Measurements from ENCODE around the gene IL1R1.
A peak's percentile ranks its signal among the peaks of the same experiment; 100 is the strongest.
"Not testable (repeated sequence)": the region's sequence is repeated elsewhere in the genome, so short reads cannot be mapped to it uniquely, and the experiment has no call there.

The IL1R1 gene

DNA sequence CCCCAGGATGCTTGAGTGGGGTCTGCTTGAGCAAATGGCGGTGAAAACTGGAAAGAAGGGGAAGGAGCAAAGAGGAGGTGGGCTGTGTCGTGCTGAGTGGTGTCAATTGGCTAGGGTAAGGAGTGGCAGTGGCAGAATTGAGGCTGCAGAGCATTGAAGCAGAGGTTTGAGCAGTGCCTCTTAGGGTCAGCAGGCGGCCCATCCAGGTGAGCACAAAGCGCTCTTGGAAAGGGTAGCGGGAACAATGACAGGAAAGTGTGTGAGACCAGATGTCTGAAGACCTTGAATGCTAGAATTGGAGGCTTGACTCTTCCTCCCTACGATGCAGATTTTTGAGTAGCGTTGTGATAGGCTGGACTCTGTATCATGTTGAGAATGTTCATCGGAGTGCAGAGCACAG, 39.3 kb upstream of the IL1R1 start:
- H3K4me1 Mint-ChIP-seq = peaks cover 41% of the 10 kb centered on the region
- H3K9me3 Mint-ChIP-seq = peaks cover 7% of the 10 kb centered on the region
- peaks cover 3% of the 10 kb centered on the region for H3K27me3 Mint-ChIP-seq (ENCODE audit: low read depth, poor library complexity)
- TF ChIP-seq, protein P1, sequence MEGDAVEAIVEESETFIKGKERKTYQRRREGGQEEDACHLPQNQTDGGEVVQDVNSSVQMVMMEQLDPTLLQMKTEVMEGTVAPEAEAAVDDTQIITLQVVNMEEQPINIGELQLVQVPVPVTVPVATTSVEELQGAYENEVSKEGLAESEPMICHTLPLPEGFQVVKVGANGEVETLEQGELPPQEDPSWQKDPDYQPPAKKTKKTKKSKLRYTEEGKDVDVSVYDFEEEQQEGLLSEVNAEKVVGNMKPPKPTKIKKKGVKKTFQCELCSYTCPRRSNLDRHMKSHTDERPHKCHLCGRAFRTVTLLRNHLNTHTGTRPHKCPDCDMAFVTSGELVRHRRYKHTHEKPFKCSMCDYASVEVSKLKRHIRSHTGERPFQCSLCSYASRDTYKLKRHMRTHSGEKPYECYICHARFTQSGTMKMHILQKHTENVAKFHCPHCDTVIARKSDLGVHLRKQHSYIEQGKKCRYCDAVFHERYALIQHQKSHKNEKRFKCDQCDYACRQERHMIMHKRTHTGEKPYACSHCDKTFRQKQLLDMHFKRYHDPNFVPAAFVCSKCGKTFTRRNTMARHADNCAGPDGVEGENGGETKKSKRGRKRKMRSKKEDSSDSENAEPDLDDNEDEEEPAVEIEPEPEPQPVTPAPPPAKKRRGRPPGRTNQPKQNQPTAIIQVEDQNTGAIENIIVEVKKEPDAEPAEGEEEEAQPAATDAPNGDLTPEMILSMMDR (IDR thresholded peaks at IDR 0.05) = no peak
- H3K4me3 Mint-ChIP-seq = no peak overlapping the region
- H3K36me3 Mint-ChIP-seq (ENCODE audit: low read depth) = peaks cover 7% of the 10 kb centered on the region
- H3K27ac Mint-ChIP-seq = peak overlapping the region; percentile 10
- no peak for DNase-seq

DNA sequence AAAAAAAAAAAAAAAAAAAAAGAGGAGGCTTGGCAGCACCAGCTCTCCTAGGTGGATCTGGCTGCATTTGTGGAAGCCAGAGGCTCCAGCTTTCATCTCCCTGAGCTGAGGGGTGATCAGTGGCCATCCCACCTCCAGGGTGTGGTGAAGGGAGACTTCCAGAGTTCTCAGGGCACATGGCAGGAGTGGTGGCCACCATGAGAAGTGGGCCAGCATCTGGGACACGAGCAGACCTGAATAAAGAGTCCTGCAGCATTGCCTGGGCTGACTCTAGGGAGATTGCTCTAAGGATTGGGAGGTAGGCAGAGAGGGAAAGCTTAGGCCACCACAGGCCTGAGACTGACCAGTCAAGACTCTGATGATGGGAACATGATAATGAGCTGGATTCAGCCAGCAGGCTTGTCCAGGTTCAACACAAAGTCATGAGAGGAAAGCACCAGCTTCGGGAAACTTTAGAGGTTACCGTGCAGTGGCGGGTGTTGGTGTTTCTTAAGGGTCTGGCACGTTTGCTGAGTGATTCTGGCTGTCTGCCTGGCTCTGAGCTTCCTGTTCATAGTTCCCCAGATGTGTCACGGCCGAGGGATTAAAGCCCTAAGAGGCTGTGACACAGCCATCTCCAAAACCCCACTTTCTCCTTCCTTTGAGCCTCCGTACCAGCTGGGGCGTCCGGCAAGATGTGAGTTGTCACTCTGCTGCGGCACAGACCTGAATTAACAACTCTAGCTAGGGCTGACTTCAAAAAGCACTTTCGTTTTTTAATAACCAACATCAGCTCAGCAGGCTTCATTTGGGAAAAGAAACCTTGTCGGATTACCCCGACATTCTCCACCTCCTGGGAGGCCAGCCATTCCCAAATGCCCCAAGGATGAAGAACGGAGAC, 38.3 kb upstream of the IL1R1 start:
- Mint-ChIP-seq H3K27ac (peak overlapping the region; percentile 41), H3K4me3 (no peak overlapping the region), H3K27me3 (ENCODE audit: low read depth, poor library complexity) (peaks cover 3% of the 10 kb centered on the region), H3K36me3 (ENCODE audit: low read depth) (no peaks in the 10 kb centered on the region), H3K4me1 (peaks cover 42% of the 10 kb centered on the region), H3K9me3 (no peaks in the 10 kb centered on the region)
- TF ChIP-seq, protein P1 (IDR thresholded peaks at IDR 0.05) = no peak
- DNase-seq = no peak

DNA sequence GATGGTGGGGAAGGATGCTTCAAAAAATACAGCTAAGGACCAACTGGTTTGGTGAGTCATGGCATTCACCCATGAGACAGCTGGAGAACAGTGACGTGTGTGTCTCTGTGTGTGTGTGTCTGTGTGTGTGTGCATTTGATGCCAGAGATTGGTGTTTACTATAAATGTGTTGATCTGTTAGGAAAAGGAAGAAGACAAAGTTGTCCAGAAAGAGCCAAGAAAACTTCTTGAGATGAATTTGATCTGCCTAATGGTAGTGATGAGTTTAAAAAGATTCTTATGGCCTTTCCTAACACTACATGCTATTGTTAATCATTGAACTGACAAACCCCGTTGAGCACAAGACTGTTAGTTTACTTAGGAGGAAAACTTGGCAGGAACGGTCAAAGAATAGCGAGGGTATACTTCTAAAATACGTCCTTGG, 36.4 kb upstream of the IL1R1 start:
- Mint-ChIP-seq H3K27me3 (ENCODE audit: low read depth, poor library complexity) (peaks cover 4% of the 10 kb centered on the region), H3K9me3 (no peaks in the 10 kb centered on the region), H3K4me3 (no peak overlapping the region), H3K36me3 (ENCODE audit: low read depth) (no peaks in the 10 kb centered on the region), H3K4me1 (peaks cover 44% of the 10 kb centered on the region), H3K27ac (peak overlapping the region; percentile 20)
- no peak for DNase-seq
- TF ChIP-seq, protein P1 (IDR thresholded peaks at IDR 0.05) = no peak

DNA sequence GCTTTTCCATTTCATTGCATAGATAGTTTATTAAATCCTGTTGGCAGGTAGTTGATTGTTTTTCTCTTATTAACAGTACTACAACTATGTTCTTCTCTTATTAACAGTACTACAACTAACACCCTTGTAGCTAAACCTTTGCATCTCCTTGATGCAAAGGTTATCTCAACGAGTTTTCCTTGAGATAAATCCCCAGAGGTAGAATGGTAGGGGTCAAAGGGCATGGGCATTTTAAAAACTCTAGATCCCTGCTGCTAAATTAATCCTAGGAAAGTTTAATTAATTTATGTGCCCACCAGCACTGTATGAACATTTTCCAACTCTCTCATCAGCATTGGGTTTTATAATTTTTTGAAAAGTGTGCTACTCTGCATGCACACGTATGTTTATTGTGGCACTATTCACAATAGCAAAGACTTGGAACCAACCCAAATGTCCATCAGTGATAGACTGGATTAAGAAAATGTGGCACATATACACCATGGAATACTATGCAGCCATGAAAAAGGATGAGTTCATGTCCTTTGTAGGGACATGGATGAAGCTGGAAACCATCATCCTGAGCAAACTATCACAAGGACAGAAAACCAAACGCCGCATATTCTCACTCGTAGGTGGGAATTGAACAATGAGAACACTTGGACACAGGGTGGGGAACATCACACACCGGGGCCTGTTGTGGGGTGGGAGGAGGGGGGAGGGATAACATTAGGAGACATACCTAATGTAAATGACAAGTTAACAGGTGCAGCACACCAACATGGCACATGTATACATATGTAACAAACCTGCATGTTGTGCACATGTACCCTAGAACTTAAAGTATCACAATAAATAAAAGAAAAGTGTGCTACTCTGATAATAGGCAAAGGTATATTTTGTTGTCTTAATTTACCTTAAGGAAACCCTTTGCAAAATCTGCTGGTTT, 35.5 kb upstream of the IL1R1 start:
- not testable (repeated sequence) for H3K36me3 Mint-ChIP-seq (ENCODE audit: low read depth); H3K9me3 Mint-ChIP-seq; H3K4me3 Mint-ChIP-seq

DNA sequence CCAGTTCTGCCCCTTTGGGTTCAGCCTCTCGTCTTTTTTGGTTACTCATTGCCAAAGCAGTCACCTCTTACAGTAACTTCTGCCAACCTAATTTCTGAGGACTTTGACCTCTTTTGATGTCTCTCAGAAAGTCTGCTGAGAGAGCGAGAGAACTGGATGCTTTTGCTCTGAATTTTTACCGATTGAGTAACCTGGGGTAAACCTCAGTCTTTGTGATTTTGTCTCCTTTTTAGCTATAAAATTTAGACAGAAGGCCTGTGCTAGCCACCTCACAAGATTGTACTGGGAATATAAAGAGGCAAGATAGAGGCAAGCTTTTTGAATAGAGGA, 34.8 kb upstream of the IL1R1 start:
- DNase-seq = no peak
- Mint-ChIP-seq H3K27ac (no peak overlapping the region), H3K4me1 (peaks cover 58% of the 10 kb centered on the region), H3K36me3 (ENCODE audit: low read depth) (peaks cover 6% of the 10 kb centered on the region), H3K9me3 (peaks cover 8% of the 10 kb centered on the region), H3K4me3 (no peak overlapping the region), H3K27me3 (ENCODE audit: low read depth, poor library complexity) (peaks cover 4% of the 10 kb centered on the region)
- TF ChIP-seq, protein P1 (IDR thresholded peaks at IDR 0.05) = no peak

More for the DNA sequence above, 35.5 kb upstream of the IL1R1 start:
- H3K27me3 Mint-ChIP-seq (ENCODE audit: low read depth, poor library complexity); DNase-seq; H3K27ac Mint-ChIP-seq: not testable (repeated sequence)
- peaks cover 53% of the 10 kb centered on the region for H3K4me1 Mint-ChIP-seq

DNA sequence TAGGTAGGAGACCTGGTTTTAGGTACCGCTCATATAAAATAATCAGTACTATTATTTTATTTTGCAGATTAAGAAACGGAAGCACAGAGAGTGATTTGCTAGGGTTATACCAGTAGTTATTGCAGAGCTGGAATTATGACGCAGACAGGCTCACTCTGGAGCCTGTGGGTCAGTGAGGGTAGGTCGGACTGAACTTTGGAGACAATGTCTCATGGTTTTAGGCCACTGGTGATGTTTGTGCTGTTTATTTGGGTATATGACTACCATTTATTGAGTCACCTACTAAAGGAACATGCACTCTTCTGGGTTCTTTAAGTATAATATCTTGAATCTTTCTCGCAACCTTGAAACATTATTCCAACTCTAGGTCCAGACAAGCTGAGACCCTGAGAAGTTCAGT, 33.5 kb upstream of the IL1R1 start:
- H3K9me3 Mint-ChIP-seq = peaks cover 19% of the 10 kb centered on the region
- no peak overlapping the region for H3K4me3 Mint-ChIP-seq
- H3K4me1 Mint-ChIP-seq = peaks cover 50% of the 10 kb centered on the region
- H3K27ac Mint-ChIP-seq = no peak overlapping the region
- peaks cover 4% of the 10 kb centered on the region for H3K27me3 Mint-ChIP-seq (ENCODE audit: low read depth, poor library complexity)
- DNase-seq = no peak
- H3K36me3 Mint-ChIP-seq (ENCODE audit: low read depth) = peaks cover 6% of the 10 kb centered on the region
- TF ChIP-seq, protein P1 (IDR thresholded peaks at IDR 0.05) = no peak

All from nephron progenitor cell (in vitro differentiated cells).